NCI-H1417 treated with DMSO at 0.1 percent for 48 hours (cell line): ENCODE measurements around the gene SNX8.
"Not testable (repeated sequence)": the region's sequence is repeated elsewhere in the genome, so short reads cannot be mapped to it uniquely, and the experiment has no call there.

Source experiments
- DNase-seq: peaks from one replicate; lab custom pipeline; 2025; lab: John Stamatoyannopoulos, UW

The SNX8 gene

GRCh38 chr7:2326951-2327350 is 12.7 kb upstream of the SNX8 start:
- no peak for DNase-seq

GRCh38 chr7:2325162-2325561 is 10.9 kb upstream of the SNX8 start:
- DNase-seq = no peak

DNA sequence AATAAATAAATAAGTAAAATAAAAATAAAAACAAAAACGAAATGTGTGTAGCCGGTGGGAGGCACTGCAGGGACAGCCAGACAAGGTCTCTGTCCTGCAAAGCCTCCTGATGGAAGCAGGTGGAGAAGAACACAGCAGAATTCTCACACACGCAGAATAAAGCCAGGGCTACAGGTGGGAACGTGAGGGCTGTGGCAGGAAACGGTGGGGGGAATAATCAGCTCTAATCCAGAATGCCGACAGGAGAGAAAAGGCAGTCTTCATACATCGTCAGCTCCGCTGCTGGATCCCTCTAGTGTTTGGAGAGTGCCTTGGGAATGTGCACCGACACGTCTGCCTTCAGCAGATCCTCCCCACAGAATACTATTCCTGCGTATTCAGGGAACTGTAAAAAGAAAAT is 6.8 kb upstream of the SNX8 start:
- no peak for DNase-seq

DNA sequence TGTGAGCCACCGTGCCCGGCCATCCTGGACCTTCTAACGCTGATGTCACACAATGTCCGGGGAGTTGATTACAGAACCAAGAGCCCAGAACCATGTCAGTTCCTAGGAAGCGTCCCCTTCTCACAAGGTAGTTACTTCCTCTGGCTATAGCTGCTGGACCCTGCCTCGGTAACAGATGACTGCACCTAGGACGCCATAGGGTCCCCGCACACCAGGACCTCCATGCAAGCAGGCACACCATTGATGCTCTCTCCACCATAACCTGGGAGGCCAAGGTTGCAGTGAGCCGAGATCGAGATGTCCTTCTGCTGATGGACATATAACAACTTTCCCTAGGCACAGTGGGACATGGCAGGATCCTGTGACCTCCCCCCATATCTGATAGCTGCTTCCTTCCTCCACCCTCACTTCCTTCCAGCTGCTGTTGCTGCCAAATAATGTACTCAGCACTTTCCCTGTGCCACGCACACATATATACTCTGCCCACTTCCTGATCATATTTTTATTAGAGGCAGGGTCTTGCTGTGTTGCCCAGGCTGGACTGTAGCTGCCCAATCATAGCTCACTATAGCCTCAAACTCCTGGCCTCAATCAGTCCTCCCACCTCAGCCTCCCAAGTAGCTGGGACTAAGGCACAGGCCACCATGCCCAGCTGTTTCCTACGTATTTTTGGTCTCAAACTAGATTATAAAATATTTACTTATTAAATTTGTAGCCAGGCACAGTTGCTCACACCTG is 3.5 kb upstream of the SNX8 start:
- DNase-seq = no peak

DNA sequence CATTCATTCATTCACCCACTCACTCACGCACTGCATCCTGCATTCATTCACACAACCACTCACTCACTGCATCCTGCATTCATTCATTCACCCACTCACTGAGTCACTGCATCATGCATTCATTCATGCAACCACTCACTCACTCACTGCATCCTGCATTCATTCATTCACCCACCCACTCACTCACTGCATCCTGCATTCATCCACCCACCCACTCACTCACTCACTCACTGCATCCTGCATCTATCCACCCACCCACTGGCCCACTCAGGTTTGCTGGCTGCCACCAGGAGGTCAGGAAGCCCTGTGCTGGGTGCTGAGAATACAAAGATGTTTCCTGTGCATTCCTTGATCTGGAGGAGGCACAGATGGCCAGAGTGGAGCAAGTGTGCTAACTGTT is 2.3 kb upstream of the SNX8 start:
- DNase-seq = no peak

DNA sequence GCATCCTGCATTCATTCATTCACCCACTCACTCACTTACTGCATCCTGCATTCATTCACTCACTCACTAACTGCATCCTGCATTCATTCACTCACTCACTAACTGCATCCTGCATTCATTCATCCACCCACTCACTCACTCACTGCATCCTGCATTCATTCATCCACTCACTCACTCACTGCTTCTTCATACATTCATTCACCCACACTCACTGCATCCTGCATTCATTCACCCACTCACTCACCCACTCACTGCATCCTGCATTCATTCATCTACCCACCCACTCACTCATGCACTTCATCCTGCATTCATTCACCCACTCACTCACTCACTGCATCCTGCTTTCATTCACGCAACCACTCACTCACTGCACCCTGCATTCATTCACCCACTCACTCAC is 1.5 kb upstream of the SNX8 start:
- no peak for DNase-seq

- DNase-seq = not testable (repeated sequence)
These were observed 802 bp upstream of the SNX8 start for GRCh38 chr7:2314956-2315530.

- no peak for DNase-seq
These were observed 612 bp downstream of the SNX8 start for GRCh38 chr7:2313450-2314208.

DNA sequence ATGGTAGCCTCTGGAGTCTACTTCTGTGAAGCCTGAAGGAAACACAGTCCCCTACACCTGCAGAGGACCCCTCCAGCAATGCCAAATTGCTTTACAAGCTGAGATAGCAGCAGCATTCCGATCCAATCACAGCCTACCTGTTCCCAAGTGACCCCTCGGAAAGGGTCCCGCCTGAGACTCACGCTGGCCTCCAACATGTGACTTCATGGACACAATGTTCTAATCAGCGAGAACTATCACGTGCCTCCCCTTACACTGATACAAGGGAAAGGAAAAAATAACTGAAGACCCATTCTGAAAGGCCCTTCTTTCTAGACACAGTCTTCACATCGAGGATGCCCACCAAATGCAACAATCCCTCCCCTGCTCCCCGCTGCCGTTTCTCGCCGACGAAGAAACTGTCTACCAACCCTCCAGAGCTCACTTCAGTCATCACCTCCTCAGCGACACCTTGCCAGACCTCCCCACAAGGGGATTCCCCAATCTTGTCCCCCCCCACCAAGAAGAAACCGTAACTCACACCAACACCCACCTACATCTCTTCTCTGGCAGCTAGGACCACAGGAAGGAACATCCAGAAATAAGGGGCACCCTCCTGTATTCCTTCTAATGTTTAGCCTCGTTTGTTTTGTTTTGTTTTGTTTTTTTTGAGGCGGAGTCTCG is 1.8 kb downstream of the SNX8 start:
- no peak for DNase-seq

DNA sequence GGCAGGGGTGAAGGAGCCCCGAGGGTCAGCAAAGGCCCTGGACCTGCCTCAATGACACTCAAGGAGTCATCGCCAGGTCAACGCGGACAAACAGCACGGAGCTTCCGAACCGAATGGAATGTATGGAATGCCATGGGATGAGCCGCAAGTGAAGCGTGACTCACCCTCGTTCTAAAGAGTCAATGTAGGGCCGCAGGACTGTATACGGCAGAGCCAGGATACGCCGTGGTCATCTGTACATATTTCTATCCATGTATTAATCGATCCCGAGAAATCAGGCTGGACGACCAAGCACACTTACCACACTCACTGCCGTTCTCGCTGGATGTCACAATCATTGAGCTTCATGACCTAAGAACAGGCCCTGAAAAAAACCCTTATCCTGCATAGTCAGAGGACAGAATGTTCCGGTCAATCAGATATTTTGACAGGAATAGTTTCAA is 4.3 kb downstream of the SNX8 start:
- no peak for DNase-seq

DNA sequence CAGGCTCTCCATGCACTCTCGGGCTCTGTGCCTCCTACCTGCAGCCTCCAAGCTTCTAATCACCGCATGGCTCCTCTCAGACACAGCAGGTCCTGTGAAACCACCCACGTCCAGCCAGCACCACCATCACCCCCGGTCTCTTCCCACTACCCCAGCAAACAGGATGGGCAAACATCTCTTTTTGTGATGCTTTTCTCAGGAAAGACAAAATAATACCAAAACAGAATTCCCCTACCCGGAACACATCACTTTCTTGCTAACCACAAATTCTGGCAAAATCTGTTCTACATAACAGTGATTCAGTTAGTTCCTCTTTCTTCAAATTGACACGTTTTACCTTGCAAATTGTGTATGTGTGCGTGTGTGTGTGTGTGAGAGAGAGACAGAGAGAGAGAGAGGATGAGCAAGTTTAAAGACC is 6.5 kb downstream of the SNX8 start:
- no peak for DNase-seq

- DNase-seq = no peak
These were observed 7.6 kb downstream of the SNX8 start for GRCh38 chr7:2306688-2307087.

- not testable (repeated sequence) for DNase-seq
These were observed 9.0 kb downstream of the SNX8 start for GRCh38 chr7:2305258-2305657.

GRCh38 chr7:2303520-2303919 is 10.7 kb downstream of the SNX8 start:
- not testable (repeated sequence) for DNase-seq

DNA sequence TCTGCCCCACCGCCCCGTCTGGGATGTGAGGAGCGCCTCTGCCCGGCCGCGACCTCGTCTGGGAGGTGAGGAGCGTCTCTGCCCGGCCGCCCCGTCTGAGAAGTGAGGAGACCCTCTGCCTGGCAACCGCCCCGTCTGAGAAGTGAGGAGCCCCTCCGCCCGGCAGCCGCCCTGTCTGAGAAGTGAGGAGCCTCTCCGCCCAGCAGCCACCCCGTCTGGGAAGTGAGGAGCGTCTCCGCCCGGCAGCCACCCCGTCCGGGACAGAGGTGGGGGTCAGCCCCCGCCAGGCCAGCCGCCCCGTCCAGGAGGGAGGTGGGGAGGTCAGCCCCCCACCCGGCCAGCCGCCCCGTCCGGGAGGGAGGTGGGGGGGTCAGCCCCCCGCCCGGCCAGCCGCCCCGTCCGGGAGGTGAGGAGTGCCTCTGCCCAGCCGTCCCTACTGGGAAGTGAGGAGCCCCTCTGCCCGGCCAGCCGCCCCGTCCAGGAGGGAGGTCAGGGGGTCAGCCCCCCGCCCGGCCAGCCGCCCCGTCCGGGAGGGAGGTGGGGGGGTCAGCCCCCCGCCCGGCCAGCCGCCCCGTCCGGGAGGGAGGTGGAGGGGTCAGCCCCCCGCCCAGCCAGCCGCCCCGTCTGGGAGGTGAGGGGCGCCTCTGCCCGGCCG is 11.4 kb downstream of the SNX8 start:
- not testable (repeated sequence) for DNase-seq

DNA sequence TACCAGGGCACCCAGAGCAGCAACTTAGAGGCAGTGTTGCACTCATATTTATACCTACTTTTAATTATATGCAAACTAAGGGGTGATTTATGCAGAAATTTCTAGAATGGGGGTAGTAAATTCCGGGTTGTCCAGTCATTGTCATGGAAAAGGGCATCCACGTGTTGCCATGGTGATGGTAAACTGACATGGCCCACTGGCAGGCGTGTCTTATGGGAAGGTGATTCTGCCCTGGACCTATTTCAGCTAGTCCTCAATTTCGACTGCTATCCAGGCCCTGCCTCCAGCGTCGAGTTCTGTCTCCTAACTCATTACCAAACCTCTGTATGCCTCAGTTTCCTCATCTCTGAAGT is 12.8 kb downstream of the SNX8 start:
- DNase-seq = no peak

GRCh38 chr7:2299870-2300512 is 14.2 kb downstream of the SNX8 start:
- DNase-seq = no peak

DNA sequence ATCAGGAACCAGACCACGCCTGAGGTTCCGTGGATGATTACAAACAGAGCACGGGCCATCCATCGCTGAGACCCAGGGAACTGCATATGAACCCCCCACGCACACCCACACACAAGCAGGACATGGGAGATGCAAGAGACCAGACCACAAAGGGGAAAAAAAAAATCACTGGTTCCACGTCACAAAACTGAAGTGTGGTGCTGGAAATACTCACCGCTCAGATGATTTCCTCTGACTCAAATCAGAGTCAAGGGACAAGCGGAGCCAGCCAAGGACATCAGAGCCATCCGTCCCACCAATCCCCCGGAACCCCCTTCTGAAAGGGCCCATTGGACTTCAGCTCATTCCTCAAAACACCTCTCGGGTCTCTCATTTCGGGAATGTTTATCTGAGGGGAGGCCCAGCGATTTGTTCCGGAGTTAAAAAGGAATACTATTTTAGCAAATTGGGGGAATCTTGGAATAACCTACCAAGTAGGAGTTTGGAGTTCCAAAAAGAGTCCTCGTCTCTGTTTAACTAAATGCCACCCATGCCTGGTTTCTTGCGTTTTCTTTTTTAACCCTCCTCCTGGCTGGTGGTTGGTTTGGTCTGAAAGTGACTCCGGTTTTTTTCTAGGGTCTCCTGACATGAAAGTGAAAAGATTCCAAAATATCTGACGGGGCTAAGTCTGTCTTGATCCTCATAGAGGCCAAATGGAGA is 15.0 kb downstream of the SNX8 start:
- no peak for DNase-seq

DNA sequence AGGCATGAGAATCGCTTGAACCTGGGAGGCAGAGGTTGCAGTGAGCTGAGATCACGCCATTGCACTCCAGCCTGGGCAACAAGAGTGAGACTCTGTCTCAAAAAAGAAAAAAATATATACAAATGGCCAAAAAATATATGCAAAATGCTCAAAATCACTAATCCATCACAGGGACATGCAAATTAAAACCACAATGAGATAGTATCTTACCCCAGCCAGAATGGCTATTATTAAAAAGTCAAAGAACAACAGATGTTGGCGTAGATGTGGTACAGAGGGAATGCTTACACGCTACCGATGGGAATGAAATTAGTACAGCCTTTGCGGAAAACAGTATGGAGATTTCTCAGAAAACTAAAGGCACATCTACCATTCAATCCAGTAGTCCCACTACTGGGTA is 17.4 kb downstream of the SNX8 start:
- no peak for DNase-seq

- no peak for DNase-seq
These were observed 18.2 kb downstream of the SNX8 start for GRCh38 chr7:2295936-2296620.
